Occipital lobe (tissue), 2 donors: ENCODE measurements around the gene FLVCR2. TPM values are rescaled to one million over a fixed set of nuclear protein-coding genes. Genes with fewer than 3 reads are reported as not detected.
"Not testable (repeated sequence)": the region's sequence is repeated elsewhere in the genome, so short reads cannot be mapped to it uniquely, and the experiment has no call there.

Experiments
- DNase-seq: peaks from one replicate; lab custom pipeline; 2025; lab: John Stamatoyannopoulos, UW
- total RNA-seq: library from RNA; depleted of rRNA; stranded (reverse); fragments of >200 nt; gene quantifications from one replicate; pipeline ENCODE4 v1.2.3, GENCODE V29; 2014

The FLVCR2 gene
- total RNA-seq, 1 donor from 2014 or later, result 2.5 TPM

DNA sequence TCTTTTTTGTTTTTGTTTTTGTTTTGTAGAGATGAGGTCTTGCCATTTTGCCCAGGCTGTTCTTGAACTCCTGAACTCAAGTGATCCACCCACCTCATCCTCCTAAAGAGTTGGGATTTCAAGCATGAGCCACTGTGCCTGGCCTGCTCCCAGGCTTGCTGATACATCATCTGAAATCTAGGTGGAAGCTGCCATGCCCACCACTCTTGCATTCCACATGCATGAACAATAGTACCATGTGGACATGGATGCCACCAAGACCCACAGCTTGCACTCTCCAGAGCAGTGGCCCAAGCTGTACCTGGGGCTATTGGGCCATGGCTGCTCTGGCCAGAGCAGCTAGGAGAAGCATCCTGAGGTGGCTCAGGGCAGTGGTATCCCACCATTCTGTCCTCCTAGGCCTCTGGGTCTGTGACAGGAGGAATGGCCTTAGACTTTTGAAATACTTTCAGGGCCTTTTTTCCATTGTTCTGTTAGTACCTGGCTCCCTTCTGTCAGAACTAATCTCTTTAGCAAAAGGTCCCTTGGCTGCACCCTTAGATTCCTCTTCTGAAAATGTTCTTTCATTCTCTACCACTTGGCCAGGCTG, 13.7 kb downstream of the FLVCR2 start:
- no peak for DNase-seq

DNA sequence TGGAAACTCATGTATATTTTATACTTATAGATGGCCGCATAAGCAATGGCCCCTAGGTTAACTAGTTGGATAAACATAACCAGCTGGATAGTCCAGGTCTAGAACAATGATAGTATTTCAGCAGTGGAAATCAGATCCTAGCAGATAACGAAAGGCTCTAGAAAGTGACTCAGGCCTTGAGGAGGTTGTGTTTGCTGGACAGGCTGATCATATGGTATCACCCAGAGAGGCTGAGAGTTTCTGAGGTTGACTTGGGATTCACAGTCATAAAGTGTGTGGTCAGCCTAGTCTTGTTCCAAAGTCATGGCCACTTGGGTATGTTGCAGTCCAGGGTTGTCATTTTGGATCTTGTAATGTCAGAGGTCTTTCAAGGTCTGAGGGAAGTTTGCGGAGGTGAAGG, 16.8 kb downstream of the FLVCR2 start:
- no peak for DNase-seq

DNA sequence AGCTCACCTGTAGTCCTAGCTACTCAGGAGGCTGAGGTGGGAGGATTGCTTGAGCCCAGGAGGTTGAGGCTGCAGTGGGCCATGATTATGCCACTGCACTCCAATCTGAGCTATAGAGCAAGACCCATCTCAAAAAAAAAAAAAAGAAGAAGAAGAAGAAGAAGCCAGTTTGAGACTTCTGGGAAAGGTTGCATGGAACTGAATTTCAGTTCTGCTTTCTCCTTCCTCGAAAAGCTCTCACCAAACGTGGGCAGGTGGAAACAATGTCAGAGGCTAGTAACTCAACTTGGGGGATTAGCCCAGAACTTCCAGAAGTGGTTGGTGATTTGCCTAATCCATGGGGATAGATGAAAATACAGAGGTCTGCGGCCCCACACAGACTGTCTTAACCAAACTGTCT, 18.7 kb downstream of the FLVCR2 start:
- no peak for DNase-seq

DNA sequence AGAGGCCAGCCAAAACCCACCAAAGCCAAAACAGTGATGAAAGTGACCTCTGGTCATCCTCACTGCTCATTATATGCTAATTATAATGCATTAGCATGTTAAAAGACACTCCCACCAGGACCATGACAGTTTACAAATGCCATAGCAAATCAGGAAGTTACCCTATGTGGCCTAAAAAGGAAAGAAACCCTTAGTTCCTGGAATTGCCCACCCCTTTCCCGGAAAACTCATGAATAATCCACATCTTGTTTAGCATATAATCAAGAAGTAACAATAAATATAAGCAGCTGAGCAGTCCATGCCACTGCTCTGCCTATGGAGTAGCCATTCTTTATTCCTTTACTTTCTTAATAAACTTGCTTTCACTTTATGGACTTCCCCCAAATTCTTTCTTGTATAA, 21.7 kb downstream of the FLVCR2 start:
- DNase-seq, result not testable (repeated sequence)

DNA sequence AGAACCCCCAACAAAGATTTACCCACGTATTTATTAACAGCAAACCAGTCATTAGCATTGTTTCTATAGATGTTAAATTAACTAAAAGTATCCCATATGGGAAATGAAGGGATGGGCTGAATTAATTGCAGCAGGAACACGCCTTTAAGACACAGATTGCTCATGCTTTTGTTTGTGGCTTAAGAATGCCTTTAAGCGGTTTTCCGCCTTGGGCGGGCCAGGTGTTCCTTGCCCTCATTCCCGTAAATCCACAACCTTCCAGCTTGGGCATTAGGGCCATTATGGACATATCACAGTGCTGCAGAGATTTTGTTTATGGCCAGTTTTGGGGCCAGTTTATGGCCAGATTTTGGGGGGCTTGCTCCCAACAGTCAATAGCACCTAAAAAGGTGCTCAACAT, 22.6 kb downstream of the FLVCR2 start:
- DNase-seq, result not testable (repeated sequence)

DNA sequence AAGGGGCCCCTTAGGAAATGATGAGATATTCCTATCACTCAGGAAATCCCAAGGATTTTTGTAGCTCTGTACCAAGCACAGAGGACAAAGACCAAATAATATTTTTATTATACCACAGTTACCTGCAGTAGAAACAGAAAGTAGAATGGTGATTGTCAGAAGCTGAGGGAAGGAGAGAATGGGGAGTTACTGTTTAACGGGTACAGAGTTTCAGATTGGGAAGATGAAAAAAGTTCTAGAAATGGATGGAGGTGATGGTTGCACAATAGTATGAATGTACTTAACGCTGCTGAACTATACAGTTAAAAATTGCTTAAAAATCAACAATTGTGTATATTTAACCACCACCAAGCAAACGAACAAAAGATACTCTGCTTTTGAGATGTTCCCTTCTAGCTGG, 24.1 kb downstream of the FLVCR2 start:
- no peak for DNase-seq

DNA sequence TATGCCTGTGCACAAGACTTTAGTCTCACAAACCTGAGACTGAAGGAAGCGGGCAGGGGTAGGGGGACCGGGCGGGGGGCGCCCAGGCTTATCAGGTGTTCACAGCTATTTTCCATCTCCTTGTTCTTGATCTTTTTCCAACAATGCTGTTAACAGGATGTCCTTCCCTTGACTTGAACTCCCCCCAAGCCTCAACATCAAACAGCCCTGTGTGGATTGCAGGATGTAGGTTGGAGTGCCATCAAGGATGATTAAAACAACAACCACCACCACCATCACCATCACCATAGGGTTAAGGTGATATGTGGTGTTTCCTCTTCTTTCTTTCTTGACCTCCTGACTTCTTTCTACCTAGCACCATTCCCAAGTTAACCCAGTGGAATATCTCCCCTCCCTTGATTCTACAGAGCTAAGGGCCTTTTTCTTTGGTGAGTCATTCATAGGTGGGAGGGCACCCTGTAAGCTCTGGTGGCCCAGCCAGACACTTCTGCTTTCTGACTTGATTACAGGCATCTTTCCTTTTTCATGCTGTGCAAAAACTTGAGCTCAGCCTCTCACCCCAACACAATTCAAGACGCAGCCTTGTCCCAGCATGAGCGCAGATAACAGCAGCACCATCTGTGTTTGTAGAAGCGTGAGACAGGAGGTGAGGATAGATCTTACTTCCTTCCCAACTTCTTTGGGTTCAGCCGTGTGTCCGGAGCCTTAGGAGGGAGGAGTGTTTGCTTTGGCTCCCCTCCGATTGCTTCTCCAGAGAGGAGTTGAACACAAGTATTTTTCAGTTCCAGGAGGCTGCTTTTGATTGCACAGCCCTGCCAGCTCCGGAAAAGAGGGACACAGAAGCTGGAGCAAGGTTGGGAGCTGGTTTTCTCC, 26.8 kb downstream of the FLVCR2 start:
- no peak for DNase-seq

DNA sequence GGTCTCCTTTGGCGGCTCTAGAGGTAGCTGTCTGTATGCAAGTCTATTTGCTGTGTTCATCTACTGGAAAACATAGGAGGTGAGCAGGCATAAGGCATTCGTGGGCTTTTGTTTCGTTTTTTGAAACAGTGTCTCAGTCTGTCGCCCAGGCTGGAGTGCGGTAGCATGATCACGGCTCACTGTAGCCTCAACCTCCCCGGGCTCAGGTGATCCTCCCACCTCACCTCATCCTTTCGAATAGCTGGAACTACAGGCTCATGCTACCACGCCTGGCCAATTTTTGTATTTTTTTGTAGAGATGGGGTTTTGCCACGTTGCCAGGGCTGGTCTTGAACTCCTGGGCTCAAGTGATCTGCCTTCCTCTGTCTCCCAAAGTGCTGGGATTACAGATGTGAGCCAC, 27.5 kb downstream of the FLVCR2 start:
- DNase-seq, result no peak

DNA sequence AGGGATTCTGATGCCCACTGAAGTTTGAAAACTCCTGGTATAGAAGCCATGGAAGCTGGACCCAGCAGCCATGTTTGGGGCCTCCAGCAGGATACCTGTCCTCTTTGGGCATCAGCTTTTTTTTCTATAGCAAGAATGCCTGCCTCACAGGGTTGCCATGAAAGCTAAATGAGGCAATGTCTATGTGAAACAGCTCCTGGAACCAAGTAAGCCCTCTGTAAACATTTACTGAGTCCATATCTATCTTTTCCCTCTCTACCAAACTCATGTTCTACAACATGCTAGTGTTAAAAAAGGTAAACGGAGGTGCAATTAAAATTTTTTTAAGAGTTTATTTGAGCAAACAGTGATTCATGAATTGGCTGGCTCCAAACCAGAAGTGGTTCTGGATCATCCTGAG, 28.6 kb downstream of the FLVCR2 start:
- DNase-seq, result no peak

DNA sequence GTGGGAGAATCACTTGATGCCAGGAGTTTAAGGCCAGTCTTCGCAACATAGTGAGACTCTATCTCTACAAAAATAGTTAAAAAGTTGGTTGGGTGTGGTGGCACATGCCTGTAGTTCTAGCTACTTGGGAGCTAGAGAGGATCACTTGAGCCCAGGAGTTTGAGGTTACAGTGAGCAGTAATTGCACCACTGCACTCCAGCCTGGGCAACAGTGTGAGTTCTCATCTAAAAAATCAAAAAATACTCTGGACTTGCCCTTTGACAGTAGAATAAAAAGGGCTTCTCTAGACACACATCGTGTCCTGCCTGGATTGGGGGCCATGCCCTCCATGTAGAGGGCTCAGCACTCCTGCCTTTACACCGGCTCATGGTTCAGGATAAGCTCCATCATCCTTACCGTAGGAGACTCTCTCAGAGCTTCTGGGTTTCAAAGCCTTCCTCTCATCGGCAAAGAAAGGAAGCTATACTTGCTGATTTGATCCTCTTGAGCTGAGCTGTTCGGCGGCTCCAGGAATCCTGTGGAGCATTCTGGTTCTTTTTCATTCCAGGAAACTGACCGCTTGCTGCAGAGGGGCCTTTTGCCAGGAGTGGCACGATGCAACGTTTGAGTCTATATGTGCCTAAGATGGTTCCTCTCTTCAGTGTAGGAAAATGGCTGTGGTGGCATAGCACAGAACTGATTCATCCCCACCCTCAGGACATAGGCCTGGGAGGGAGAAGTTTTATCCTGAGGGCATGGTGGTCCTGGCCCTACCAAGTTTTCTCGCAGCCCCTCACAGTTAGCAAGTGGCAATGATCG, 29.6 kb downstream of the FLVCR2 start:
- DNase-seq, result no peak

DNA sequence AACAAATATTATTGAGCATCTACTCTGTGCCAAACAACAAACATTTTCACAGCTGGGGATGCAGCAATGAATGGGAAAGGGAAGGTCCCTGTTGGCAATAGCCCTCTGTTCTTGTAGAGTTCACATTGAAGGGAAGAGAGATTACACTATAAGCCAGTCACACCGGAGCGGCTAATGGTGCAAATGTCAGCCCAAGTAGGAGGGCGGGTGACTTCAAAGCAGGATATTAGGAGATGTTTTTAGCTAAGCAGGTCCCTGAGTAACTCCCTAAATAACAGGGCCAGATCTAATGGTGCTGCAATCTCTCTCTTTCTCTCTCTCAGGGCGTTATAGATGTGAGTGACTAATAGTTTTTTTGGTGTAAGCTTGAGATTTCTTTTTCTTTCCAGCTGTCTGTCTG, 30.7 kb downstream of the FLVCR2 start:
- no peak for DNase-seq

DNA sequence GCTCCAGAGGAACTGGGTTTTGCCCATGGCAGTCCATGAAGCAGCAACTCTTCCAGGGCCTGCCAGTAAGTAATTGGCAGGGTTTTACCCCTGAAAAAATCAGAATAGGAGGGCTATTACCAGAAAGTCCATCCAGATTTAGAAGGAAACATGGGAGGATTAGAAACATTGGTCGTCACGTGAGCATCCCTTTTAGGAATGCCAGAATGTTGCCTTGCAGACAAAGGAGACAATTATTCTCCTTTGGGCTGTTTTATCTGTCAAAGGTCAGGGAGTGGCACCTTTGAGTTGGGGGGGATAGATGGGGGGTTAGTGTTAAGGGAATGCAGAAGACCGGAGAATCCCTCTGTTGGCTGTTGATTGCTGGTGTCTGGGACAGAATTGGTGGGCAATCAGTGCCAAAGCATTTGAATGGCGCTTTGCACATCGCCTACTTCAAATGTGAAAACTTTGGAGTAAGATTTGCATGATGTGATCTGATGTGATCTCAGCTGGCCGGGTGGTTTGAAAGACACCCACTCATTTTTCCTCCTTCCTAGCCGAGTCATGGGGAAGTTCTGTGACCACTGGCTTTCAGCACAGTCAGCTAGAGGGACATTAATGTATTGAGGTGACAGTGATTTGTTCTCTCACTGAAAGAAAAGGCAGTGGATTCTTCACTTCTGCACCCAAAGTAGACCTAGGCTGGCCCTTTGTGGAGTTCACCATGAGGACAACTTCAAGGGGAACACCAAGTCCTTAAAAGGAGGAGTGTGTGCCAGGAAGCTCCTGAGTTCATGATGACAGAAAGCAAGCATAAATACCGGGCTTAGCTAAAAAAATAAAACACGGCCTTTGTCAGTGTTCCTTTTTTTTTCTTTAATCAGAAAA, 31.4 kb downstream of the FLVCR2 start:
- no peak for DNase-seq

DNA sequence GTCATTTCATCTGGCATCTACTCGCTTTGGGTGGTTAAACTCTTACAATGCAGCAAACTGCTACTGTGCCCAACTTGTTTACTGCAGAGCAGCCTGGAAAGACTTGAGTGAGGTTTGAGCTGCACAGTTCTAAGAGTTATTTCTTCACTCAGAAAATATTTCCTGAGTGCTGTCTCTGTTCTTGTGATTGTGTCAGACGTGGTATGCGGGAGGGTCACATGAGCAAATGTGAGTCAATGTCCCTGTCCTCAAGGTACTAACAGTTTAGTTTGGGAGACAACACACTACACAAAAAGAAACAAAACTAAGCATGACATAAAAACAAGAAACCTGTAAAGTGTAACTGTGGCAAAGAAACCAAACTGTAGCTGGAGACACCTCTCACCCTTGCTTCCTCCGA, 32.4 kb downstream of the FLVCR2 start:
- no peak for DNase-seq

DNA sequence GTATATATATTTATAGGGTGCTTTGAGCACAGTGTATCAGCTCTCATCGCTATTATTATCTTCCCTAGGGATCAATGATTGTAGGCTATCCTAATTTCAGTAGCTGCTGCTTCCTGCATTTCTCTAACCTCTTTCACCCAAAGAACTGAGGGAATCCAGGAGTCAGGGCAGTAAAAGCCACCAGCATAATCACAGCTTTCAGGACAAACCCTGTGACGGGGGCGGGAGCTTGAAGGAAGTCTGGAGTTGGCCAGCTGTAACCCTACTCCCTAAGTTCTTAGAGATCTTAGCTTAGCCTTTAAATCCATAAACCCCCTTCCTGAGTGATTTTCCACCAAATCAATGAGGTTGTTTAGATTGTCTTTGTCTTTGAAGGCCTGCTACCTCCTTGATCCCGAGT, 33.7 kb downstream of the FLVCR2 start:
- DNase-seq, result no peak

DNA sequence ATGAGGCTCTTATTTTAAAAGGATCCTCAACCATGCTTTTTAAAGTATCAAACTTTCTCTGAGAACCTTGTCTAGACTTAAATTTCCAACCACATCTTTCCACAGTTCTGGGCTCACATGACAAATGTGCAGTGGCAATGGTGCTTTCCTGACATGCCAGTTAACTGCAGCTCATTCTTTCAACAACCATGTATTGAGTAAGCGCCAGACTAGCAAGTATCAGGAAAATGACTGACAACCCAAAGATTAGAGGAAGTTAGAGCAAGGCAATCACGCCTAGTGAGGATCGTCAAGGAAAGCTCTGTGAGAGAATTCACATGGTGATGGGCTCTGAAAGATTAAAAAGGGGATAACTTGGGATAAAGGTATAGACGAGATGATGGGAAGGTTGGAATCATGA, 35.8 kb downstream of the FLVCR2 start:
- no peak for DNase-seq

DNA sequence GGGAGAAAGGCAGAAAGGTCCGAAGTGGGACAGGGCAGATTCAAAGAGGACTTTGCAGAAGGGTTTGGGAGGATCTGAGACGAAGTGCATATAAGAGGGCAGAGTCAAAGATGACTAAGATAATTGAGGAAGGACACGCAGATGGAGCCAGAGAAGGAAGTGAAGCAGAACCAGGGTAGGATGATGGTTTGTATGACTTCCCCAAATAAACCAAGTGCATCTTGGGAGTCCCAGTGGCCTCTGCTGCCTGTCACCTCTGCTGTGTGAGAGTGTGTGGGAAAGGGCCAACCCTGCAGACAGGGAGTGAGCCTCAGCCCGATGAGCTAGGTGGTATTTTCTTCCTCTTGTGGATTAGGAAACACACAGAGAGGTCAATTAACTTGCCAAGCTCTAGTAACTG, 36.8 kb downstream of the FLVCR2 start:
- DNase-seq, result no peak

DNA sequence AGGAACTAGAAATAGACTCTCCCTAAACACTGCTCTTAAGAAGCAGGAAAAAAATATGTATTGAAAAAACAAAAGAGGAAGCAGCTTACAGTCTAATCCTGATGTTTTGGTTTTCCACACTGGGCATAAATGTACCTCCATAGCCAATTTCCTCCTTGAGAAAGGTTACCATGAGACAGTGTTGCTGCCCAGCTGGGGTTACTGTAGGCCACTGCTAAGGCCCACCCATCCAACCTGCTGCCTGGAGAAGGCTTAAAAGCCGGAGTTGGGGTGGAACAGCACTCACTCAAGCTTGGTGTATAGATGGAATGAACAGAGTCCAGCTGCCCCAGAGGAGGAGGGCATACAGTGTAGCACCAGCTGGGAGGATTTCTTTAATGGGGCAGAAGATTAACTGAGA, 41.1 kb downstream of the FLVCR2 start:
- DNase-seq, result no peak

DNA sequence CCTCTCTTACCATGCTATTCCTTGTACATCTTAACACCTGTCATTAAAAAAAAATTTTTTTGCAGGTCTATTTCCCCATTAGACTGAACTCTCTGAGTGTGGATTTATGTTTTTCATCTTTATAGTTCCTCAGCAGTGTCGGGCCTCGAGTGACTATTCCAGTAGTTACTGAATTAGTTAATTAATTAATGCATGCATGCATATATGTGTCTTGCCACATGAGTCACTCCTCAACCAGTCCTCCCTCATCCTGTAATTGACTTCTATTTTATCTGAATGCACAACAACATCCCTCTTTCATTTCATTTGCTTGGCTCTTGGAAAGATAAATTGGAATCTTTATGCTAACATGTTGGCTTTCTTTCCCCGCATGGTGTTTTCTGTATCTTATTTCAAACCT, 46.6 kb downstream of the FLVCR2 start:
- no peak for DNase-seq

DNA sequence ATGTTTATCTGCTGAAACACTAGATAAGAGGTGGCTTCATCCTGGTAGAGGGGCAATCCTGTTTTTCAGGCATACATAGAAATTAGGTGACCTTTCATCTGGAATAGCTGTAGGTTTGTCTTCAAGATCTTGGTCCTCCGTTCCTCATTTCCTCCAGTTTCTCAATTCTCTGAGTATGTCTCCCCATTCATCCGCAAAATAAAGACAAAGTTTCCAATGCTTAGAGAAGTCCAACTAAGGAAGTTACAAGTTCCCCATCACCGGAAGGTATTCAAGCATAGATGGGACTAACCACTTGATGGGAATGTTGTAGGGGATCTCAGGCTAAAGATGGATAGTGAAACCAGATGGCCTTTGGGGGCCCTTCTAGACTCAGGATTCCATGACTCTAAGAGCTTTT, 48.0 kb downstream of the FLVCR2 start:
- DNase-seq, result no peak

DNA sequence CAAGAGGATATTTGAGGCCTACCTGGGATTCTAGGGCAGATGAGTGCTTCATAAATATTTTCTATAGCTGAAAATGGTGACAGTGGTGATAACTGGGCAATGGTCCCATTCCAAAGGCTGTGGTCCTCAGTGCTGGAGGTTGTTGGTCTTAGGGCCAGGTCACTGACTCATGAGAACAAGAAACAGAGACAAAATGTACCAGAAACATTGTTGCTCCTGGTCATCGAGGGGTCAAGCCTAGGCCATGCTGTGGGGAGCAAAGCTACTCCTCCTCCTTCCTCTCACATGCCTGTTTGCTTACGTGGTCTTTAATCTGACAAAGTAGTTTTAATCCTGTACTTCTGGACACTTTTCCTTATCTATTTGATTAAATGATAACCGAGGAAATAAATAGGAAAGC, 48.4 kb downstream of the FLVCR2 start:
- DNase-seq, result no peak

DNA sequence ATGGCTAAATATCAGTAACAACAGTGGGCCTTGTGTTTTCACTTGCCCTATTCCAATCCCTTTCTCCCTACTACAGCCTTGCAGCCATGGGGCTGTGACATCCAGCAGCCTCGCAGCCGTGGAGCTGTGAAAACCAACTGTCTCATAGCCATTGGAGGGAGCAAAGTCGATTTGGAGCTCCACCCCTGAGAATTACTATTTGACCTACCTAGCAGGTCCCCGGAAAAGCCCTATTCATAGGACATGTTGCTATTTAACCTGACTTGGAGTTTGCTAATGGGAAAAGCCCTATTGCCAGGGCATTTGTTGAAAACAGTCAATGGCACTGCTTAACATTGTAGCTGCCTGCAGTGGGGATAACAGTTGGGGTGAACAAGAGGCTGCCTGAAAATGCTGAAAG, 49.0 kb downstream of the FLVCR2 start:
- no peak for DNase-seq

DNA sequence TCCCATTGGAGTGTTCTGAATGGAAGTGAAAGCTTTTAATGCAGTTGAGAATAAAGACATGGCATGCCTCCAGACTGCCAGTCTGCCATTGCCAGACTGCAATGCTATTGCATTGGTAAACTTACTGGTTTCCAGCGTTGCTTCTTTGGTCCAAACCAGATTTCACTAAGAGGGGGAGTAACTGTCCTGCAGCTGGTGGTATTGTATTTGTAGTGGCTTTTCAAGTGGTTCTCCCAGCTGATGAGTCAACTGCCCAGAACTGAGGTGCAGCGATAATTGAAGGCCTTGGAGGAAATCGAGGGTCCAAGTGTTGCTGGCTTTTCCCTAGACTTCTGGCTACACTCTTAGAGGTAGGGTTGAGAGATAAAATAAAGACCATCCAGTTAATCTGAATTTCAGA, 50.4 kb downstream of the FLVCR2 start:
- DNase-seq, result no peak
